B cell (primary cell): ENCODE data around the gene FCRL1. TPM values are rescaled to one million over a fixed set of nuclear protein-coding genes. Genes with fewer than 3 reads are reported as not detected.

Experiments used
- ATAC-seq: fragments of 200-7000 bp; cut with Tn5 transposase; one replicate; pipeline ENCODE4 v1.10.0; 2021; ENCODE audit warnings: low read depth, mild to moderate bottlenecking, moderate number of reproducible peaks, moderate library complexity
- CTCF ChIA-PET: fragments of 350-600 bp; sonication (Branson Sonifier 250); formaldehyde crosslinking; loops from one replicate; lab custom pipeline; 2021; ENCODE audit warnings: antibody characterized with exemption, inconsistent platforms; lab: Charles Lee
- POLR2A ChIA-PET: fragments of 350-600 bp; sonication (Branson Sonifier 250); formaldehyde crosslinking; loops from one replicate; lab custom pipeline; 2021; ENCODE audit warnings: antibody characterized with exemption; lab: Charles Lee
- DNase-seq: peaks from one replicate; pipeline ENCODE4 v3.0.0; 2013
- H2AFZ ChIP-seq: 2 replicates; pipeline ENCODE4 v1.6.1; 2012; ENCODE audit warnings: mild to moderate bottlenecking, low read depth, low read length; ENCODE audit not compliant: insufficient read depth, poor library complexity, severe bottlenecking
- H3K27ac ChIP-seq, 2 donors: 1 replicate in 1 of 2; 2 replicates in 1 of 2; pipeline ENCODE4 v1.5.1; 2012 to 2013; ENCODE audit warnings: low read length in 2 of 2, mild to moderate bottlenecking in 2 of 2, moderate library complexity in 1 of 2
- H3K27me3 ChIP-seq, 4 experiments: fragments of 200-600 bp in 1 of 4; sonication (generic) in 1 of 4; replicated peaks in 1 of 4; 1 replicate in 2 of 4; 2 replicates in 2 of 4; pipeline versions ENCODE4 v1.6.1 to v1.7.0; 2013 to 2016; ENCODE audit warnings: low read length in 3 of 4, mild to moderate bottlenecking in 2 of 4, mixed read lengths in 1 of 4, moderate library complexity in 1 of 4; ENCODE audit not compliant: insufficient read depth in 4 of 4, control insufficient read depth in 3 of 4; ENCODE audit errors: control extremely low read depth in 1 of 4
- H3K36me3 ChIP-seq, 2 experiments: replicated peaks in 1 of 2; 1 replicate in 1 of 2; 2 replicates in 1 of 2; pipeline versions ENCODE4 v1.6.1 to v1.7.1; 2013; ENCODE audit warnings: low read length in 1 of 2; ENCODE audit not compliant: insufficient read depth in 2 of 2, control insufficient read depth in 1 of 2; ENCODE audit errors: control extremely low read depth in 1 of 2, extremely low read depth in 1 of 2
- H3K4me1 ChIP-seq, 2 donors: fragments of 200-600 bp in 1 of 2; sonication (generic) in 1 of 2; 1 replicate in 1 of 2; 2 replicates in 1 of 2; pipeline versions ENCODE4 v1.5.1 to v1.6.1; 2013 to 2017; ENCODE audit warnings: low read length in 2 of 2; ENCODE audit not compliant: control insufficient read depth in 2 of 2, insufficient read depth in 2 of 2
- H3K4me2 ChIP-seq: replicated peaks from 2 replicates; pipeline ENCODE3; 2012; ENCODE audit warnings: mild to moderate bottlenecking, low read depth, low read length; ENCODE audit not compliant: poor library complexity, severe bottlenecking
- H3K4me3 ChIP-seq, 5 experiments: fragments of 200-600 bp in 1 of 5; sonication (generic) in 1 of 5; 1 replicate in 3 of 5; 2 replicates in 2 of 5; pipeline versions ENCODE4 v1.5.1 to v1.7.0; 2011 to 2016; ENCODE audit warnings: low read length in 4 of 5, mild to moderate bottlenecking in 4 of 5, low read depth in 2 of 5, control low read depth in 1 of 5, moderate library complexity in 1 of 5; ENCODE audit not compliant: insufficient read depth in 1 of 5; ENCODE audit errors: control extremely low read depth in 1 of 5, extremely low read depth in 1 of 5
- H3K79me2 ChIP-seq: fragments of 200-600 bp; sonication (generic); one replicate; pipeline ENCODE4 v1.6.0; 2016; ENCODE audit warnings: low read length; ENCODE audit not compliant: control insufficient read depth, insufficient read depth
- H3K9ac ChIP-seq: fragments of 200-600 bp; sonication (generic); 2 replicates; pipeline ENCODE4 v1.6.1; 2017; ENCODE audit warnings: mild to moderate bottlenecking, low read length, moderate library complexity
- H3K9me3 ChIP-seq, 3 donors: one replicate each; pipeline versions ENCODE4 v1.6.1 to v1.7.1; 2013; ENCODE audit warnings: low read length in 2 of 3; ENCODE audit not compliant: control insufficient read depth in 2 of 3, insufficient read depth in 1 of 3; ENCODE audit errors: control extremely low read depth in 1 of 3
- H4K20me1 ChIP-seq: 2 replicates; pipeline ENCODE4 v1.6.0; 2012; ENCODE audit warnings: mild to moderate bottlenecking, low read length; ENCODE audit not compliant: insufficient read depth, control insufficient read depth, poor library complexity, severe bottlenecking
- H3K27ac Mint-ChIP-seq: one replicate; pipeline ENCODE4 v1.8.0; 2021; ENCODE audit warnings: mixed read lengths
- H3K27me3 Mint-ChIP-seq: one replicate; pipeline ENCODE4 v1.8.0; 2021; ENCODE audit warnings: mixed read lengths
- H3K4me1 Mint-ChIP-seq: one replicate; pipeline ENCODE4 v1.8.0; 2021; ENCODE audit warnings: mixed read lengths
- H3K4me3 Mint-ChIP-seq: one replicate; pipeline ENCODE4 v1.8.0; 2021; ENCODE audit warnings: mixed read lengths
- H3K9me3 Mint-ChIP-seq: one replicate; pipeline ENCODE4 v1.8.0; 2022; ENCODE audit warnings: mixed read lengths; ENCODE audit not compliant: insufficient read depth
- CTCF ChIP-seq: fragments of 200-600 bp; IDR thresholded peaks from one replicate; pipeline ENCODE4 v1.8.0; 2022; ENCODE audit warnings: antibody characterized with exemption, mild to moderate bottlenecking
- EZH2 ChIP-seq: IDR thresholded peaks from 2 replicates; pipeline ENCODE4 v1.6.1; 2012; ENCODE audit warnings: borderline replicate concordance, low read depth, mild to moderate bottlenecking, moderate library complexity, low read length; ENCODE audit not compliant: insufficient read depth, poor library complexity, severe bottlenecking
- WGBS: methylation state at CpG from one replicate; pipeline ENCODE4 v1.1.5; 2013; ENCODE audit warnings: missing lambda C conversion rate; ENCODE audit not compliant: insufficient coverage; 5-methylcytosine and 5-hydroxymethylcytosine counted together
- intact Hi-C: fragments of 100-400 bp; cut with micrococcal nuclease; formaldehyde crosslinking; loops from one replicate; pipeline ENCODE4 v1.10.0; 2022
- polyA plus RNA-seq: library from polyadenylated mRNA; depleted of rRNA; stranded (reverse); fragments of >200 nt; gene quantifications from 2 replicates; pipeline ENCODE4 v1.2.3, GENCODE V29; 2012
- total RNA-seq, 2 donors: library from RNA; stranded (reverse); fragments of 120-200 nt in 1 of 2; gene quantifications; 1 replicate in 1 of 2; 2 replicates in 1 of 2; pipeline versions ENCODE4 v1.2.3 to v1.2.4, GENCODE V29; 2013 to 2022

Gene FCRL1
- total and polyA plus RNA-seq, 2 donors (not counting 1 experiment from before 2014, with no cell fraction given), result 277 to 953 TPM

- Histone ChIP-seq H3K27ac (peak overlapping the region in 1 of 2 donors; percentile 9), H3K79me2 (peaks cover 28% of the 10 kb centered on the region), H4K20me1 (no peaks in the 10 kb centered on the region), H3K36me3 (peaks cover 24 to 80% of the 10 kb centered on the region in 2 experiments), H3K4me2 (no peak overlapping the region), H3K27me3 (no peaks in the 10 kb centered on the region), H3K4me3 (no peak overlapping the region), H3K4me1 (peaks cover 12 to 16% of the 10 kb centered on the region in 2 donors), H2AFZ (no peak overlapping the region), H3K9me3 (no peaks in the 10 kb centered on the region), H3K9ac (no peak overlapping the region)
- TF ChIP-seq EZH2, result no peak
- peak; percentile 8 for TF ChIP-seq CTCF
- intact Hi-C loops, result no loop called here
- H3K27me3 Mint-ChIP-seq, result no peaks in the 10 kb centered on the region
- ATAC-seq, result no peak
- no peak for DNase-seq
- CTCF ChIA-PET, result interaction anchor here (0.9 to 4.0 kb wide), 10 partner anchors 12 to 172 kb away, joined by 3 to 17 read pairs (median 3); partner anchors contain the start of gene FCRL3
- peaks cover 41% of the 10 kb centered on the region for H3K4me1 Mint-ChIP-seq
- H3K27ac Mint-ChIP-seq, result peak overlapping the region; percentile 72
- 91% methylated on average over 3 of the region's 3 CpGs for WGBS
- no peak overlapping the region for H3K4me3 Mint-ChIP-seq
- POLR2A ChIA-PET, result no interaction called here
- H3K9me3 Mint-ChIP-seq, result no peaks in the 10 kb centered on the region
Measured at GRCh38 chr1:157751283-157751682, 68.6 kb downstream of the FCRL1 start.

- no peak overlapping the region for H3K4me3 ChIP-seq
- intact Hi-C loops, result no loop called here
- no peaks in the 10 kb centered on the region for H4K20me1 ChIP-seq
- H3K36me3 ChIP-seq, result peaks cover 21 to 68% of the 10 kb centered on the region in 2 experiments
- peaks cover 10% of the 10 kb centered on the region for H3K79me2 ChIP-seq
- peak overlapping the region in 1 of 2 donors; percentile 37 for H3K27ac ChIP-seq
- H2AFZ ChIP-seq, result no peak overlapping the region
- CTCF ChIA-PET, result interaction anchor here (2.4 to 4.0 kb wide), 2 partner anchors 57 to 168 kb away, joined by 7 to 17 read pairs; no protein-coding TSS in a partner anchor
- H3K9me3 ChIP-seq, result no peaks in the 10 kb centered on the region
- POLR2A ChIA-PET, result interaction anchor here (0.7 kb wide), 1 partner anchor 169 kb away, joined by 3 read pairs; no protein-coding TSS in a partner anchor
- no peaks in the 10 kb centered on the region for H3K27me3 ChIP-seq
- no peak overlapping the region for H3K9ac ChIP-seq
- Mint-ChIP-seq H3K4me1 (peaks cover 42% of the 10 kb centered on the region), H3K27ac (peak overlapping the region; percentile 15), H3K9me3 (no peaks in the 10 kb centered on the region), H3K4me3 (no peak overlapping the region), H3K27me3 (no peaks in the 10 kb centered on the region)
- H3K4me1 ChIP-seq, result peaks cover 12 to 16% of the 10 kb centered on the region in 2 donors
- TF ChIP-seq CTCF (no peak), EZH2 (no peak)
- ATAC-seq (no peak), DNase-seq (no peak)
- WGBS, result 100% methylated on average over 1 of the region's 3 CpGs
- H3K4me2 ChIP-seq, result no peak overlapping the region
Measured at GRCh38 chr1:157748262-157748817, 71.6 kb downstream of the FCRL1 start.
